ENCODE data around the gene INTS4. TPM values are rescaled to one million over a fixed set of nuclear protein-coding genes. Genes with fewer than 3 reads are reported as not detected.

INTS4 gene
- polyA plus RNA-seq, 3 donors = 23.5 to 41.7 (median 29.0) TPM

- no CpG with 5 or more reads among the region's 1 CpG for WGBS (ENCODE audit: insufficient coverage)
These were observed 151.9 kb downstream of the INTS4 start for GRCh38 chr11:77842441-77843121.

GRCh38 chr11:77833302-77833701 is 161.2 kb downstream of the INTS4 start:
- H3K36me3 Mint-ChIP-seq = peaks cover 0 to 2% of the 10 kb centered on the region in 2 donors
- no peaks in the 10 kb centered on the region for H3K4me1 Mint-ChIP-seq
- no peak for TF ChIP-seq CTCF (IDR thresholded peaks at IDR 0.05)
- H3K9me3 Mint-ChIP-seq = peaks cover 0 to 20% (median 3%) of the 10 kb centered on the region in 7 donors
- no peak overlapping the region for H3K4me3 Mint-ChIP-seq
- H3K36me3 ChIP-seq (replicated peaks in 1 of 2; ENCODE audit: control insufficient read depth in 1 of 2, insufficient read depth in 2 of 2, low read length in 2 of 2) = no peaks in the 10 kb centered on the region
- no peak for DNase-seq
- H3K9ac ChIP-seq (ENCODE audit: insufficient read depth, low read length, poor library complexity, severe bottlenecking) = no peak overlapping the region
- H3K27me3 ChIP-seq (ENCODE audit: control insufficient read depth in 2 of 2, insufficient read depth in 2 of 2, low read length in 2 of 2) = no peaks in the 10 kb centered on the region
- H3K79me2 ChIP-seq (ENCODE audit: insufficient read depth, low read length) = no peaks in the 10 kb centered on the region
- no peak overlapping the region for H2AFZ ChIP-seq (ENCODE audit: insufficient read depth, low read depth, low read length, poor library complexity, severe bottlenecking)
- intact Hi-C loops (cut with micrococcal nuclease) = no loop called here
- H3K27ac ChIP-seq (ENCODE audit: low read depth in 1 of 2, low read length in 2 of 2) = no peak overlapping the region
- H3K4me3 ChIP-seq (replicated peaks in 1 of 3; ENCODE audit: low read depth in 2 of 3, low read length in 3 of 3) = no peak overlapping the region
- H3K27ac Mint-ChIP-seq = no peak overlapping the region
- no peaks in the 10 kb centered on the region for H3K4me1 ChIP-seq (ENCODE audit: control insufficient read depth in 1 of 2, insufficient read depth in 2 of 2, low read length in 2 of 2)
- H3K27me3 Mint-ChIP-seq (ENCODE audit: low read depth in 3 of 3) = no peaks in the 10 kb centered on the region
- 96% methylated on average over 3 of the region's 4 CpGs for WGBS (ENCODE audit: insufficient coverage)
- no peak overlapping the region for H3K4me2 ChIP-seq (replicated peaks; ENCODE audit: extremely low read depth, low read length, poor library complexity, severe bottlenecking)
- H3K9me3 ChIP-seq (replicated peaks in 1 of 2; ENCODE audit: control insufficient read depth in 1 of 2, insufficient read depth in 1 of 2, low read length in 2 of 2) = peaks cover 0 to 4% of the 10 kb centered on the region in 2 donors
- no peaks in the 10 kb centered on the region for H4K20me1 ChIP-seq (ENCODE audit: insufficient read depth, low read length)

More at GRCh38 chr11:77842441-77843121, 151.9 kb downstream of the INTS4 start:
- Histone ChIP-seq H3K9ac (ENCODE audit: insufficient read depth, low read length, poor library complexity, severe bottlenecking) (no peak overlapping the region), H3K4me3 (replicated peaks in 1 of 3; ENCODE audit: low read depth in 2 of 3, low read length in 3 of 3) (no peak overlapping the region), H3K4me2 (replicated peaks; ENCODE audit: extremely low read depth, low read length, poor library complexity, severe bottlenecking) (no peak overlapping the region), H3K27ac (ENCODE audit: low read depth in 1 of 2, low read length in 2 of 2) (peak overlapping the region in 1 of 2 donors; percentile 3), H4K20me1 (ENCODE audit: insufficient read depth, low read length) (no peaks in the 10 kb centered on the region), H3K27me3 (ENCODE audit: control insufficient read depth in 2 of 2, insufficient read depth in 2 of 2, low read length in 2 of 2) (no peaks in the 10 kb centered on the region), H3K4me1 (ENCODE audit: control insufficient read depth in 1 of 2, insufficient read depth in 2 of 2, low read length in 2 of 2) (peaks cover 12 to 13% of the 10 kb centered on the region in 2 donors), H3K9me3 (replicated peaks in 1 of 2; ENCODE audit: control insufficient read depth in 1 of 2, insufficient read depth in 1 of 2, low read length in 2 of 2) (peaks cover 9 to 19% of the 10 kb centered on the region in 2 donors), H3K36me3 (replicated peaks in 1 of 2; ENCODE audit: control insufficient read depth in 1 of 2, insufficient read depth in 2 of 2, low read length in 2 of 2) (peaks cover 4 to 14% of the 10 kb centered on the region in 2 donors), H3K79me2 (ENCODE audit: insufficient read depth, low read length) (no peaks in the 10 kb centered on the region), H2AFZ (ENCODE audit: insufficient read depth, low read depth, low read length, poor library complexity, severe bottlenecking) (no peak overlapping the region)
- Mint-ChIP-seq H3K4me3 (no peak overlapping the region), H3K27ac (peak overlapping the region in 4 of 7 donors; percentile 16 to 63 (median 46)), H3K4me1 (peaks cover 16% of the 10 kb centered on the region), H3K27me3 (ENCODE audit: low read depth in 3 of 3) (peaks cover 0 to 2% (median 2%) of the 10 kb centered on the region in 3 donors), H3K9me3 (peaks cover 4 to 36% (median 19%) of the 10 kb centered on the region in 7 donors), H3K36me3 (peaks cover 20 to 44% of the 10 kb centered on the region in 2 donors)
- intact Hi-C loops (cut with micrococcal nuclease) = no loop called here
- DNase-seq = peak in 2 of 3 donors; percentile 14 to 24
- TF ChIP-seq CTCF (IDR thresholded peaks at IDR 0.05) = no peak

Measured in CD14-positive monocyte (primary cell).